Fibroblast of peridontal ligament (primary cell): Measurements from ENCODE around the gene LIMK2.

ENCODE experiments used
- DNase-seq: peaks from one replicate; pipeline ENCODE4 v3.0.0-alpha.2; 2010; ENCODE audit errors: extremely low read depth

The LIMK2 gene

GRCh38 chr22:31272522-31273446 is 60.7 kb downstream of the LIMK2 start:
- DNase-seq, result peak; percentile 67

- no peak for DNase-seq
These were observed 61.9 kb downstream of the LIMK2 start for GRCh38 chr22:31274017-31274416.

GRCh38 chr22:31275018-31275417 is 62.9 kb downstream of the LIMK2 start:
- DNase-seq, result no peak

DNA sequence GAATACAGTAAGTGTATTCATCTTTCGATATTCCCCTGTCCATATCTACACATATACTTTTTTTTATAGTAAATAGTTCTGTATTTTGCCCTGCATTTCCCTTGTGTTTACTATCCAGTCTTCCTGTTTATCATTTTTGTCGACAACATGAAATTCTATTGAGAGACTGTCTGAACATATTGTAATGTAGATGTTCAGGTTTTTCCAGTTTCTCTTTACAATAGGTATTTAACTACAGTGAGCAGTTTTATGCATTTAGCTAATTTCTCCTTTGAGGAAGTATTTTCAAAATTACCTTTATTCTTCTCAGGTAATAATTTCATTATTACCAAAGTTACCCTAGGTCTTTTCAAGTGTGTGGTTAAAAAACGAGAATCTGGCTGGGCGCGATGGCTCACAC is 63.5 kb downstream of the LIMK2 start:
- no peak for DNase-seq

- DNase-seq, result no peak
These were observed 64.5 kb downstream of the LIMK2 start for GRCh38 chr22:31276426-31277167.

GRCh38 chr22:31277741-31278140 is 65.6 kb downstream of the LIMK2 start:
- no peak for DNase-seq

DNA sequence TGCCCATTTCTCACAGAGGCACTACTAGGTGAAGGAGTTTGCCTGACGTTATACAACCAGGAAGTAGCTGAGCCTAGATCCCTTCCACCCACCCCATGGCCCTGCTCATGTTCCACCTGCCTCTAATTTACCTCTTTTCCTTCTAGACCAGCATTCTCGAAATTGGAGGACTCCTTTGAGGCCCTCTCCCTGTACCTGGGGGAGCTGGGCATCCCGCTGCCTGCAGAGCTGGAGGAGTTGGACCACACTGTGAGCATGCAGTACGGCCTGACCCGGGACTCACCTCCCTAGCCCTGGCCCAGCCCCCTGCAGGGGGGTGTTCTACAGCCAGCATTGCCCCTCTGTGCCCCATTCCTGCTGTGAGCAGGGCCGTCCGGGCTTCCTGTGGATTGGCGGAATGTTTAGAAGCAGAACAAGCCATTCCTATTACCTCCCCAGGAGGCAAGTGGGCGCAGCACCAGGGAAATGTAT is 66.1 kb downstream of the LIMK2 start:
- no peak for DNase-seq

GRCh38 chr22:31278626-31279326 is 66.7 kb downstream of the LIMK2 start:
- DNase-seq, result no peak

GRCh38 chr22:31279327-31279669 is 67.2 kb downstream of the LIMK2 start:
- DNase-seq, result no peak

DNA sequence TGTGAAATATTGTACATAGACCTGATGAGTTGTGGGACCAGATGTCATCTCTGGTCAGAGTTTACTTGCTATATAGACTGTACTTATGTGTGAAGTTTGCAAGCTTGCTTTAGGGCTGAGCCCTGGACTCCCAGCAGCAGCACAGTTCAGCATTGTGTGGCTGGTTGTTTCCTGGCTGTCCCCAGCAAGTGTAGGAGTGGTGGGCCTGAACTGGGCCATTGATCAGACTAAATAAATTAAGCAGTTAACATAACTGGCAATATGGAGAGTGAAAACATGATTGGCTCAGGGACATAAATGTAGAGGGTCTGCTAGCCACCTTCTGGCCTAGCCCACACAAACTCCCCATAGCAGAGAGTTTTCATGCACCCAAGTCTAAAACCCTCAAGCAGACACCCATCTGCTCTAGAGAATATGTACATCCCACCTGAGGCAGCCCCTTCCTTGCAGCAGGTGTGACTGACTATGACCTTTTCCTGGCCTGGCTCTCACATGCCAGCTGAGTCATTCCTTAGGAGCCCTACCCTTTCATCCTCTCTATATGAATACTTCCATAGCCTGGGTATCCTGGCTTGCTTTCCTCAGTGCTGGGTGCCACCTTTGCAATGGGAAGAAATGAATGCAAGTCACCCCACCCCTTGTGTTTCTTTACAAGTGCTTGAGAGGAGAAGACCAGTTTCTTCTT is 67.9 kb downstream of the LIMK2 start:
- DNase-seq, result no peak

- DNase-seq, result no peak
These were observed 69.6 kb downstream of the LIMK2 start for GRCh38 chr22:31281733-31282132.

GRCh38 chr22:31282748-31283468 is 70.8 kb downstream of the LIMK2 start:
- DNase-seq, result no peak

DNA sequence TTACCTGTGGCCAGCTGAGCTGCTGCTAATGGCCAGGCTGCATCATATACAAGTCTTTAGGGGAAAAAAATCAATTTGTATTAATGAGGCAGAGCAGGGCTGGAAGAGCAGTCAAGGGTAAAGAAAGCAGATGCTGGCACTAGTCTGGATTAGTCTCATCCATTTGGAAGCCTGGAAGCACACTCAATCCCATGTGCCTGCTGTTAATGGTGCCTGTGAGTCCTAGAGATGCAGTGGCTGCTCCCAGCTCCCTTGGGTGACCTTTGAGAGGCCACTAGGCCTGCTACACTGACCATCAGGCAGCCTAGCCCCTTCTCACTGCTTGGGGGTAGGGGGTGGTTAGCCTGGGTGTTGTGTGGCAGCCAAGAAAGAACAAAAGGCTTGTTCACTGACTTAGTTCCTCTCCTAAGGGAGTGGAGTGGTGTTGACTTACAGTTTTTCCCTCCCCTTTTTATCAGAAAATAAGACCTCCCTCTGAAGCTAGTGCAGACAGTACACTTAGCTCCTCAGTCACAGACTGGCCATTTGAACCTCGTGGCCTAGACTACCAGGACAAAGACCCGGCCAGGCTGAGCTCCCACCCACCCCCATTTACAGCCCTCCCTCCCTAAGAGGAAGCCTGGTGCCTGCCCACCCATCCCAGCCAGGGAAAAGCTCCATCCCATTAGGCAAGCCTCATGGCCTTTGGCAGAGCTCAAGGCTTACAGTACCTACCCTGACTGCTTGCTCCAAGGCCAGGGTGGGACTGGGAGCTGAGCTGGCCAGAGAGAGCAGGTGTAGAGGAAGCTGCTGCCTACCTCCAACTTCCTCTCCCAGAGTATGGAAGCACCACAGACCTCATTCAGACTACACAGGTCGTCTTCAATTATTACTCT is 72.4 kb downstream of the LIMK2 start:
- DNase-seq, result no peak

- no peak for DNase-seq
These were observed 74.5 kb downstream of the LIMK2 start for GRCh38 chr22:31286360-31287255.

DNA sequence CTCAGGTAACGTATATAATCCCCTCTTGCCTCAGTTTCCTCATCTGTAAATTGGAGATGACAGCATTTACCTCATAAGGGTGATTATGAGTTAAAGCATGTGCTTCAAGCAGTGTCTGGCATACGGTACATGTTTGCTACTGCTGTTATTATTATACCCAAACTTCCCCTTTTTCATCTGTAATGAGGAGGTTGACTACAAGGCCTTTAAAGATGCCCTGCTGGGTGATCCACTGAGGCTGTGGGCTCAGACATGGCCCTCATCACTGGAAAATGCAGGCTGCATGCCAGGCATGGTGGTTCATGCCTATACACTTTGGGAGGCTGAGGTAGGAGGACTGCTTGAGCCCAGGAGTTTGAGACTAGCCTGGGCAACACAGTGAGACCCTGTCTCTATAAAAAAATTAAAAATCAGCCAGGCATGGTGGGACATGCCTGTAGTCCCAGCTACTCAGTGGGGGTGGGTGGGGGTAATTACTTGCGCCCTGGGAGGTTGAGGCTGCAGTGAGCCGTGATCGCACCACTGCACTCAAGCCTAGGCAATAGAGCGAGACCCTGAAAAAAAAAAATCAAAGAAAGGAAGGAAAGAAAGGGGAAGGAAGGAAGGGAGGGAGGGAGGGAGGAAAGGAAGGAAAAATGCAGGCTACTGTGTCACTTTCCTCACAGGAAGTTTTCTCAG is 75.9 kb downstream of the LIMK2 start:
- no peak for DNase-seq

DNA sequence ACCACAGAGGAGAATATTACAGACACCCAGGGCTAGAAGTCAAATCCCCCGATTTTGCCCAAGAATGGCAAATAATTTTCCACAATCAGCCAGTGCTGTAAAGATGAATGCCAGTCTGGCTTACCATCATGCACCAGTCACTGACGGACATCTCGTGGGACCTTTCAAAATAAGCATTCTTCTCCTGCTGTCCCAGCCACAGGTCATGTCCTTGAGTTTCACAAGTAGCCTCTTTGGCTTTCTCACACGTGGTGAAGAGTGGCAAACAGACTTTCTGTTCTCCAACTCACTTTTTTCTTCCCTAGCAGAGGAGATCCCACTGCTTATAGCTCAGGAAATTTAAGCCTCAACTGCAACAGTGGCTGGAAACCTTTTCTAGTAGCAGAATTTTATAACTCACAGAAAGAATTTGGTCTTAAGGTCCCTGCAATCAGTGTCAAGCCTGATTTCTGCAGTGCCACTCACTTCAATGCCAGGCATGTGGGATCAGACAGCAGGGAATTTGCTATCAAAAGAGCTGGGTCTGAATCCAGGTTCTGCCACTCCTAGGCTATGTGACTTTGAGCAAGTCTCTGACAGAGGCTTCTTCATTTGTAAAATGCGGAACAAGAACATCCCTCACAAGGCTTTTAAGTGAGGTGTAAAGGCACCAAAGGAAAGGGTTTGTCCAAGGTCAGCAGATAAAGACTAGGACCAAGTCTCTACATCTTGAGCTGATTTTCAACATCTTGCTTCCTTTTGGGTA is 76.6 kb downstream of the LIMK2 start:
- no peak for DNase-seq

DNA sequence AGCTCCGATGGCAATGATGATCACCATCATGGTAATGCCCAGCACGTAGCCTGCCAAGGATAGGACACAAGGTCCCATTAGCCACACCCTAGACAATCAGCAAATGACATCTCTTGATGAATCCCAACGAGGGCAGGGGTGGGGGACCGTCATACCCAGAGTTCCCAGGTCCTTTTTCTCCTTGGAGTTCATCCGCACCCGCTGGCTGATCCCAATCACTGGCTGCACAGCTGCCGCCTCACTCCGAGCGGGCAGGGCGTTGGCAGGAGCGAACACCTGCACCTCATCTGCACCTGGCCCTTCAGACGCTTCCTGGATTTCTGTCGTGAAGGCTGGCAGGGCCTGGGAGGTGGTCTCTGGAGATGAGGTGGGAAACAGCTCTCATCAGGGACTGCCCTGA is 77.2 kb downstream of the LIMK2 start:
- DNase-seq, result no peak
